ENCODE data around the gene TNIP2.

Gene TNIP2

GRCh38 chr4:2702361-2702760, 53.8 kb downstream of the TNIP2 start (continued):
- no peak for TF ChIP-seq ZBTB11 (tag by site-specific recombination; conservative IDR thresholded peaks at IDR 0.05; ENCODE audit: low read depth)
- no peak for TF ChIP-seq ZNF596 (tag by site-specific recombination; IDR thresholded peaks at IDR 0.05)
- no peak for TF ChIP-seq ZNF518A (tag by site-specific recombination; conservative IDR thresholded peaks at IDR 0.05; ENCODE audit: low read depth)
- TF ChIP-seq ZNF146 (tag by site-specific recombination; IDR thresholded peaks at IDR 0.05) = no peak
- TF ChIP-seq ZNF138 (tag by site-specific recombination; IDR thresholded peaks at IDR 0.05; ENCODE audit: borderline replicate concordance) = no peak
- TF ChIP-seq ZNF48 (tag by site-specific recombination; IDR thresholded peaks at IDR 0.05) = no peak

GRCh38 chr4:2700031-2700430, 56.1 kb downstream of the TNIP2 start:
- no peak for TF ChIP-seq ZBTB48 (tag by site-specific recombination; IDR thresholded peaks at IDR 0.05)
- no peak for TF ChIP-seq KLF9 (tag by site-specific recombination; IDR thresholded peaks at IDR 0.05; ENCODE audit: low read depth)
- TF ChIP-seq ZNF530 (tag by site-specific recombination; IDR thresholded peaks at IDR 0.05; ENCODE audit: low read depth) = no peak
- H3K27ac ChIP-seq (ENCODE audit: extremely low read depth, low read depth, low read length) = no peak overlapping the region
- POLR2A ChIA-PET = no interaction called here
- H3K9me3 ChIP-seq (ENCODE audit: control insufficient read depth, insufficient read depth, low read depth, low read length) = no peaks in the 10 kb centered on the region
- H3K36me3 ChIP-seq (ENCODE audit: control insufficient read depth in 2 of 2, insufficient read depth in 1 of 2, low read length in 2 of 2) = peaks cover 6 to 96% of the 10 kb centered on the region in 2 experiments
- no peaks in the 10 kb centered on the region for H3K4me1 ChIP-seq (ENCODE audit: control insufficient read depth, insufficient read depth, low read length)
- no peak overlapping the region for H3K4me3 ChIP-seq (ENCODE audit: low read depth, low read length)
- CTCF ChIA-PET = no interaction called here

GRCh38 chr4:2699534-2699933, 56.6 kb downstream of the TNIP2 start:
- Histone ChIP-seq H3K4me1 (ENCODE audit: control insufficient read depth, insufficient read depth, low read length) (no peaks in the 10 kb centered on the region), H3K9me3 (ENCODE audit: control insufficient read depth, insufficient read depth, low read depth, low read length) (no peaks in the 10 kb centered on the region), H3K27ac (ENCODE audit: extremely low read depth, low read depth, low read length) (no peak overlapping the region), H3K36me3 (ENCODE audit: control insufficient read depth in 2 of 2, insufficient read depth in 1 of 2, low read length in 2 of 2) (peaks cover 6 to 97% of the 10 kb centered on the region in 2 experiments), H3K4me3 (ENCODE audit: low read depth, low read length) (no peak overlapping the region)
- POLR2A ChIA-PET = no interaction called here
- TF ChIP-seq BCL11B (tag by site-specific recombination; IDR thresholded peaks at IDR 0.05; ENCODE audit: low read depth) (no peak), ZNF513 (tag by site-specific recombination; IDR thresholded peaks at IDR 0.05) (0 out of 2 replicates have a peak, but pooled peaks have one; percentile 27), KLF8 (tag by site-specific recombination; IDR thresholded peaks at IDR 0.05) (no peak)
- CTCF ChIA-PET = no interaction called here
